ENCODE data around the gene MICALL2.

Gene MICALL2

DNA sequence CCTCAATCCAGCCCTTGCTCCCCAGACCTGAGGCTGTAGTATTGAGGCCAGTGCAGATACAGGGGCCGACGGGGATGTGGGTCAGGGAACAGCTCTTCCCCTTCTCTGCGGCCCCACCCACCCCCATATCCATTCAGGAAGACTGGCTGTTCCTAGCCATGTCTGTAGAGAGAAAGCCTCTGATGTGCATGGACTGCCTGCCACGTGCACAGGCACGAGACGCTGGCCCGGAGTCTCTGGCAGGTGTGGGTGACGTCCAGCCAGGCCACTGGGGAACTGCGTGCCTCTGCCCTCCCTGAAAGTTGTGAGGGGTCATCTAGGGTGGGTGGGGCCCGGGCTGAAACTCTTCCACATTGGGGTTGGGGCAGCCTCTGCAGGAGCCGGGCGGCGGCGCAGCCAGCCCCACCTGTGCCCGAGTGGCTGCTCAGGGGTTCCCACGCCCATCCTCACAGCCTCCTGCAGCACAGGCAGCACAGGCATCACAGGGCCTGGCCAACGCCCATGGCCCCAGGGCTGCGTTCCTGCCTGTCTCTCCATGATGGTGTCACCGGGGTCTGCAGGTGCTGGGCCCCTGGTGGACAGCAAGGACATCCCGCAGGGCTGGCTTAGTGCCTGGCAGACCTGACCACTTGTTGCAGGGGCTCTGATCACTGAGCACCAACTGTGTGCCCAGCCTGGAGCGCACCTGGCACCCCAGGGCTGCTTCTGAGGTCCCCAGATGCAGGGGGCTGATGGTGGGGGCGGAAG is 27.5 kb downstream of the MICALL2 start:
- DNase-seq, result no peak

DNA sequence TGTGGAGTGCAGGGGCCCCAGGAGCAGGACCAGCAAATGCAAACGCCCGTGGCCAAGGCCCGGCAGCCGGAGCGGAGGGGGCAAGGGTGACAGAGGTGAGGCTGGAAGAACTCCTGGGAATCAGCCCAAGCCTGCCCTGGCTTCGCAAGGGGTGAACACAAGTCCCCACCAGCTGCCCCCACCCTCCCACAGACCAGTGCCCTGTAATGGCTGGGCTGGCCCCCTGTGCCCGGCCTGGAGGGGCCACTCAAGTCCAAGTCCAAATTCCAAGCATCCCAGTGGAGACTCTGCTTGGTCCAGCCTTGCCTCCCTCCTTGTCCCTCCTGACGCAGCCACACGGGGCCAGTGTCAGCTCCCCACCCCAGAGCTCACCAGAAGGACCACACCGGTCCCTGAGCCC is 28.0 kb downstream of the MICALL2 start:
- DNase-seq, result no peak

DNA sequence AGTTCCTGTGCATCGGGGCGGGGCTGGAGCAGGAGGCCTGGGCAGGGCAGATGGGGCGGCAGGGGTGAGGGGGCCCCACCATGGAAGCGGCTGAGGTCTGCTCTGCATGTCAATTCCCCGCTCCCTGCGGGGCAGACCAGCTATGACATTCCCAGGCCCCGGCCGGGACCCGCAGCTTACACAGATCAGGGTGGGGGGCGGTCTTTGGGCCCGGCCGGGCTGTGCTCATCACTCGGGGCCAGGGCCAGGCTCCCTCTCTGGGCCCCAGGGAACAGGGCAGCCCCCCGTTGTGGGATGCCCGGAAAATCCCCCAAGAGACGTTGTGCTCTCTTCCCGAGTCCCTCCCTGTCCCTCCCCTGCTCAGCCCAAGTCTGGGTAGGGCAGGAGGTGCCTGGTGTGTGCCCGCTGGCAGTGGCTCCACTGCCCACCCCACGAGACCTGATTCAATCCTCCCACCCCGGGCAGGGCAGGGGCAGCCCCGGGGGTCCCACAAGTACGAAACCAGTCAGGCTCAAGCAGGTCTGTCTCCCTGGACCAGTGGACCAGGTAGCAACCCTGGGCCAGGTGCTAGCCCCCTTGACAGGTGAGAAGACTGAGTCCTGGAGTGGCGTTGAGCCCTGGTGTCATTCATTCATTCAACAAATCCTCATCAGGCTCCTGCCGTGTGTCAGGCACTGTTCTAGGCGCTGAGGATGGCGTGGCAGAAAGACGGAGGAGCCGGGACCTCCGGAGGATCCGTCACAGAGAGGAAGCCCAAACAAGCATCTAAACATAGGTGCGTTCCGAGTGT is 29.0 kb downstream of the MICALL2 start:
- DNase-seq, result no peak

DNA sequence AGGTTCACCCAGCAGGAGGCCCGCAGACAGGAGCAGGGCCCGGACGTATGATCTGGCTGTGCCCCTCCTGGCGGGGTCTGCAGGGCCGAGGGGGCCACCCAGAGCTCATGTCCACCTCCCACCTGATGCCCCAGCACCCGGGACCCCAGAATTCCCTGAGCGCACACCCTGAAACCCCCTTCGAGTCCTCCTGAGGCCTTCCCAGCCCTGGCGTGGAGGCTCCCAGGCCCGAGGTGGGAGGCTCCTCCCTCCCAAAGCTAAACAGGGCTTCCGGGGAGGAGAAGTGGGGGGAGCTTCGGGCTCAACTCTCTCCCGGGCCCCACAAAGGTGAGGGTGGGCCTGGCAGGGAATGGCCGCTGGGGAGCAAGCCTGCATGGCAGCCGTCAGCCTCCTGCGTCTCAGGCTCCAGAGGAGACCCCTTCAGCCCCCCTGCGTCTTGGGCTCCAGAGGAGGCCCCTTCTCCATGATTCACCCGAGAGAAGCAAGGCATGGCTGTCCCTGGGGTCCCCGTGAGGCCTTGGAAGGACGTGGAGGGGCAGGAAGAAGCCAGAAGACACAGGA is 30.2 kb downstream of the MICALL2 start:
- no peak for DNase-seq

DNA sequence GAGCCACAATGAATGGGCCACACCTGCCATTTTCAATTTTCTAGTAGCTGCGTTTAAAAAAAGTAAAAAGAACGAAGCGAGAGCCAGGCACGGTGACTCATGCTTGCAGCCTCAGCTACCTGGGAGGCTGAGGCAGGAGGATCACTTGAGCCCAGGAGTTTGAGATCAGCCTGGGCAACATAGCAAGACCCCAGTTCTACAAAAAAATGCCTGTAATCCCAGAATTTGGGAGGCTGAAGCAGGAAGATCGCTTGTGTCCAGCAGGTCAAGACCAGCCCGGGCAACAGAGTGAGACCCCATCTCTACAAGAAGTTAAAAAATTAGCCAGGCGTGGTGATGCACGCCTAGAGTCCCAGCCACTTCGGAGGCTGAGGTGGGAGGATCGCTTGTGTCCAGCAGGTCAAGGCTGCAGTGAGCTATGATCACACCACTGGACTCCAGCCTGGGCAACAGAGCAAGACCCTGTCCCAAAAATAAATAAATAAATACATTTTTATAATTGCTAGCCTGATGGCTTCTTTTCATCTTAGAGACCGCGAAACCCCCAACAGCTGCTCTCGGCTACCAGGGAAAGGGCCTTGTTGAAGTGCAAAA is 32.1 kb downstream of the MICALL2 start:
- no peak for DNase-seq

DNA sequence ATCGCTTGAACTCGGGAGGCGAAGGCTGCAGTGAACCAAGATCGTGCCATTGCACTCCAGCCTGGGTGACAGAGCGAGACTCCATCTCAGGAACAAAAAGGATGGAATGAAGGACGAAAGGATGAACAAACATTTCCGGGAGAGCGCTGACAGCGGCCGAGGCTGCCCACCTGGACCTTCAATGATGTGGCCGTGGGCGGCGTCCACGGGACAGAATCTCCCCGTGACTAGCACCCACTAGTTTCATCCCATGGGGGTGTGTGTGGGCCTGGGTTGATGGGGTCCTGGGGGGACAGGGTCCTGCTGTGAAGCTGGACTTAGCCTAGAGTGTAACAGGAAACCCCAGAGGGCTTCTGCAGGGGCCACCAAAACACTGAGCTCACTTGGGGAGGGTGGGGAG is 32.8 kb downstream of the MICALL2 start:
- no peak for DNase-seq

DNA sequence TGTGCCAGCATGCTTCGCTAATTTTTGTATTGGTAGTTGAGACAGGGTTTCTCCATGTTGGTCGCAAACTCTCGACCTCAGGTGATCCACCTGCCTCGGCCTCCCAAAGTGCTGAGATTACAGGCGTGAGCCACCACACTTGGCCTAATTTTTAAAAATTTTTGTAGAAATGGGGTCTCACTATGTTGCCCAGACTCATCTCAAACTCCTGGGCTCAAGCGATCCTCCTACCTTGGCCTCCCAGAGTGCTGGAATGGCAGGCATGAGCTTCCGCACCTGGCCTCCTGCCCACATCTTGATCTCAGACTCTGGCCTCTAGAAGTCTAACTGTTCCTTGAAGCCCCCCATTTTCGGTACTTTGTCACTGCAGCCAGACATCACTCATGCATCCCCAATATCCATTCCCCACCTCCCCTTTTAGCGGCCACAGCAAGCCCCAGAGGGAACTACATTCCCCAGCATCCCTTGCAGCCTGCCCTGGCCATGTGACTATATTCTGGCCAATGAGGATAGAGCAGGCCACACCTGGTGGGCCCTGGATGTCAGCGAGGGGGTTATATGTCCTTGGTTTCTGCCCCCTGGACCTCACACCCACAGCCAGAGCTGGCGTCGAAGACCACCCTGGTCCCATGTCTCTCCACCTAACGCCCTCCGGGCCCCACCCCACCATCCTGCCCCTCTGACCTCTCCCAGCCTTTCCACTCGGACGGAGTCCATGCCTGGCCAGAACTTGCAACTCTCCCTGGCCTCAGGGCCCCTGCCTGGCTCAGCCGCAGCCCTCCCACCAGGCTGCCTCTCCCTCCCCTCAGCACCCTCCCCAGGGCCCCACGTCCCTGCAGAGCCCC is 33.8 kb downstream of the MICALL2 start:
- peak; percentile 23 to 25 for DNase-seq

DNA sequence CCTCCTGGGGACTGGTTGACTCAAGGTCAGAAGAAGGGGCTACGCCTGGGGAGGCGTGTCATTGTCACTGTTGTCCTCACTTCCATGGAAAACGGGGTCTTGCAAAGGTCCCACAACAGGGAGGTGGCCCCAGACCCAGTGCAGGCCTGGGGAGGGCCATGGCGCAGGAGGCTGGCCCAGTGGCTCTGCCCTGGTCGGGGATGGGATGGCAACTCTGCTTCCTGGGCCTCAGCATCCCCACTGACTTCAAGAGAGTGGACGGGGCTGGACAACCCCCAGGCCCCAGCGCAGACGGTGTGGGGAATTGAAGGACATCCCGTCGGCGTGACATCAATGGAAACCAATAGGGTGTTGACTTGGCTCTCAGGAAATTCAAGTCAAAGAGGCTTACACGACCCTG is 35.2 kb downstream of the MICALL2 start:
- DNase-seq, result no peak

DNA sequence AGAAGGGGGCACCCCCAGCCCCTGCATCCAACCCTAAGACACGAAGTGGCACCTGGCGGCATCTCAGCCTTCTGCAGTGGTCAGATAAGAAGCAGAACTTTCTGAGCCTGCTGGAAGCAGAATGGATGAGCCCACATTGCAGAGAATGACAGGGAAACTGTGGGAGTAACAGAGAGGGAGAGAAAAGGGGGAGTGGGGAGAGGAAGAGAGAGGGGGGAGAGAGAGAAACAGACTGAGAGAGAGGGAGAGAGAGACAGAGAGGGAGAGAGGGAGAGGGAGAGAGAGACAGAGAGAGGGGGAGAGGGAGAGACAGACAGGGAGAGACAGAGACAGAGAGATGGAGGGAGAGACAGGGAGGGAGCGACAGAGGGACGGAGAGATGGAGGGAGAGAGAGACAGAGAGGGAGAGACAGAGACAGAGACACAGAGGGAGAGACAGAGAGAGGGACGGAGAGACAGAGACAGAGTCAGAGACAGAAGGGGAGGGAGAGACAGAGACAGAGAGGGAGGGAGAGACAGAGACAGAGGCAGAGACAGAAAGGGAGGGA is 35.9 kb downstream of the MICALL2 start:
- no peak for DNase-seq

DNA sequence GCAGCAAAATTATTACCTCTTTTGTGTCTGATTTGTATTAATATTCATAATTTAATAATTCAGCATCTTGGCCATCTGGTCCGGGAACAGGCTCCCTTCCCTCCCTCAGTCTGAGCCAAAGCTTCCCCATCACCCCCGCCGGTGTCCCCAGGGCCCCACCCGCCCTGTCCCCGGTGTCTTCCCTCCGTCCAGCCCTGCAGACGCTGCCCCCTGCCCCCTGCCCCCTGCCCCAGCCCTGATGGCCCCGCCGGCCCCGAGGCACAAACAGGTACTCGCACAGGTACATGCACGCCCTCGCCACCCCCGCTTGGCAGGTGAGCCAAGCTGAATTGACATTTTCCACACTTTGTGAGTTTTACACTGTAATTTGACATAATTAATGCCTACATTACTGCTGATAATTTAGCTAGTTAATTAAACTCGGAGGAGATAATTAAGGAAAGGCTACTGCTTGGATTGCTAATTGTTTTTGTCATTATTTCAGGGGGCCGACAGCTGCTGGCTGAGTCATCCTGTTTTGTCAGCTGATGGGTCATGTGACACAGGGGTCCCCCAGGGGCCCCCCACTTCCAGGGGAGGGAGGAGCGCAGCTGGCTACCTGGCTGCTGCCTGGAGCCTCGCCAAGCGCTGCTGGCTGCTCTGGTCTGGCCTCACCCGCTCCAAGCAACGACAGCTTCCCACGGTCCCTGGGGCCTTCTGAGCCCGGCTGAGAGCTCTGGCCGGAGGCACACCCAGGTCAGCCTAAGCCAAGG is 36.6 kb downstream of the MICALL2 start:
- DNase-seq, result peak in 1 of 2 experiments; percentile 45

DNA sequence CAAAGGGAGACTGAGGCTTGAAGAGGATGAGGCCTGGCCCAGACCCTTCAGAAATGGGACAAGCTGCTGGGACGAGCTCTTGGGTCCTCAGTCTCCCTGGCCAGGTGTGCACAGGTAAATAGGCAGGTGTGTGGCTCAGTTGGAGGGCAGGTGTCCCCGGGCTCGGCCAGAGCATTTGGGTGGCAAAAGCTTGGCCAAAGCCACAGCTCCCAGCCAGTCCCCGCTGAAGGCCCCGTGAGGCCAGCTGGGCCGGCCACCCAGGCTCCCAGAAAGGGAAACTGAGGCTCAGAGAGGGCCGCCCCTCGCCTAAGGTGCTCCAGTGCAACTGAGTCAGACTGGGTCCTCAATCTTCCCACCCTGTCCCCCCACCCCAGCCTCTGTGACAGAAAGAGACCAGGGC is 37.3 kb downstream of the MICALL2 start:
- no peak for DNase-seq

DNA sequence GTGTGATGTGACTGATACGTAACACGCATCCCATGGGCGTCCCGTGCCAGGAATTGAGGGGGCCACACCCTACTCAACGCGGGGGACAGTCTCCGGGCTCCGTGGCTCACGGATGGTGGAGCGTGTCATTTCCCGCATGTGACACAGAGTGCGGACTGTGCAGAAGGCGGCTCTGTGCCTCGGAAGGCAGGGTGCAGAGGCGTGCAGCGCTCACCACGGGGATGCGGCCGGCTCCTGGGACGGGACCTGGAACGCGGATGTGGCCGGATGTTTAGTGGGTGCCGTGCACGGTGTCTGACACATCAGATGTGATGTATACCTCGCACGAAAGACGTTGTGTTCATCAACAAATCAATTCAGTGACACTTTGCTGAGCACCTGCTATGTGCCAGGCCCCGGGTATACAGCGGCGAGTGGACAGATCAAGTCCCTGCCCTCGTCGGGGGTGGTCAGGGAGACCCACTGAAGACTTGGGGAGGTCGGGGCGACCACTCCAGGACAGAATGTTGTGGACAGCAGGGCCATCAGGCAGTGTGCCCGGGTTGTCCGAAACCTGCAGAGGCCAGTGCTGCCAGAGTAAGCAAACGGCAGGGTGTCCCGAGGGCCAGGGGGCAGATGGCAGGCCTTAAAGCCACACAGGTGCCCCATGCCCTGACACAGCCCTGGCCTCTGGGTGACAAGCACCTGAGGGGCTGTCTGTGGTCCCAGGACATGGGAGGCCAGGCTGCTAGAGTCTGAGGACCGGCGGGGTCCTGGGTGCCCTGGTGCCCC is 38.1 kb downstream of the MICALL2 start:
- no peak for DNase-seq

DNA sequence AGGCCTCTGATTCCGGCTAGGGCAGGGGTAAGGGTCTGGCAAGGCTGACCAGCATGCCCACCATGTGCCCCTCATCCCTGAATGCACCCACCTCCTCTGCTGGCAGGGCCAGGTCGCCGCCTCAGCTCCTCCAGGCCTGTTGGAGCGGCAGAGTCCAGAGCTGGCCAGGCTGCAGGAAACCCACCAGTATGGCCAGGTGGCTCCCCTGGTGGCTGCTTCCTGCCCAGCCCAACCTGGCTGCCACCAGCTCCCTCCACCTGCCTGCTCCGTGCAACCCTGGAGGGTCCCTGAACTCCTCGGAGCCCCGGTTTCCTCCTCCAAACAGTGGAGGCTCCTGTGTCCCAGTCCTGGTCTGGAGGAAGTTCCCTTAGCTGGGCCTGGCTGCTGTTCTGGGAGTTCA is 39.6 kb downstream of the MICALL2 start:
- no peak for DNase-seq

DNA sequence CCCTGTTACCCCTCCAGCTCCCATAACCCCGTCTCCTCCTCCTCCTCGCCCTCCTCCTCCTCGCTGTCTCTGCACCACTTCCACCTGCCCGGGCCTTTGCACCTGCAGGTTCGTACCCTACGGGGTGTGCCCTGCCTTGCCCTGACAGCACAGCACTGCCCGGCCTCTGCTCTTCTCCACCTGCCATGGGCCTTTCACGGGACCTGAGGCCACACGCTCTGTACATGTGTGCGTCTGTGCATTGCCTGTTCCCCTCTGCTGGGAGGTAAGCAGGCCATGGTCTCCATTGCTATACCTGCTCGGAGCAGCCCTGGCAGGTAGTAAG is 40.0 kb downstream of the MICALL2 start:
- DNase-seq, result no peak

DNA sequence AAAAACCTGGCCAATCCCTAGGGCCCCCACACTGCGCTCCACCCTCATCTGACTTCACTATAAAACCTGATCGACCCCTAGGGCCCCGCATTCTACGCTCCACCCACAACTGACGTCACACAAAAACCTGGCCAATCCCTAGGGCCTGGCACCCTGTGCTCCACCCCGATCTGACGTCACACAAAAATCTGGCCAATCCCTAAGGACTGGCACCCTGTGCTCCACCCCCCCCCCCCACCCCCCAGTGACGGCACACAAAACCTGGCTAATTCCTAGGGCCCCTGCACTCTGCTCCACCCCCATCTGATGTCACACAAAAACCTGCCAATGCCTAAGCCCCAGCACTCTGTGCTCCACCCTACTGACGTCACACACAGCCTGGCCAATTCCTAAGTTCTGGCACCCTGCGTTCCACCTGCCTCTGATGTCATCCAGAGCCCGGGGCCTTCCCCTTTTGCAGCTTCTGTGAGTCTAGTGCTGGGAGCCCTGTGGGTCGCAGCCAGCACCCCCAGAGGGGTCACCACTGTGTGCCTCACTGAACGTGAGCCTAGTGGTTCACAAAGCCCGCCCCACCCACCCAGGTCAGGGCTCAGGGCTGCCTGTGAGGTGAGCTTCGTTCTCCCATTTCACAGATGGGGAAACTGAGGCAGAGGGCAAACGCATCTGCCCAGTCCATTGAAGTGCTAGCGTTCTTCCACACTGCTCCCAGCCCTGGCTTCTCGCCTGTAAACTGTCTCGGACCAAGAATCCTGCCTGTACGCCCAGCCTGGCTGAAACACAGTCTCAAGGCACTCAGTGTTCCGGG is 40.6 kb downstream of the MICALL2 start:
- peak; percentile 87 to 90 for DNase-seq

DNA sequence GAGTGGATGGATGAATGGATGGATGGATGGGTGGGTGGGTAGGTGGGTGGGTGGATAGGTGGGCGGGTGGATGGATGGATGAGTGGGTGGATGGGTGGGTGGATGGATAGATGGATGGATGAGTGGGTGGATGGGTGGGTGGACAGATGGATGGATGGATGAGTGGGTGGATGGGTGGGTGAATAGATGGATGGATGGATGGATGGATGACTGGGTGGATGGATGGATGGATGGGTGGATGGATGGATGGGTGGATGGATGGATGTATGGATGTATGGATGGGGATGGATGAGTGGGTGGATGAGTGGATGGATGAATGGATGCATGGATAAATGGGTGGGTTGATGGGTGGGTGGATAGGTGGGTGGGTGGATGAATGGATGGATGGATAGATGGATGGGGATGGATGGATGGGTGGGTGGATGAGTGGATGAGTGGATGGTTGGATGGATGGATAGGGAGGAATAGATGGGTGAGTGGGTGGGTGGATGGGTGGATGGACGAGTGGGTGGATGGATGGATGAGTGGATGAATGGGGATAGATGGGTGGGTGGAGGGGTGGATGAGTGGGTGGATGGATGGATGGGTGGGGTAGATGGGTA is 43.8 kb downstream of the MICALL2 start:
- DNase-seq, result no peak

DNA sequence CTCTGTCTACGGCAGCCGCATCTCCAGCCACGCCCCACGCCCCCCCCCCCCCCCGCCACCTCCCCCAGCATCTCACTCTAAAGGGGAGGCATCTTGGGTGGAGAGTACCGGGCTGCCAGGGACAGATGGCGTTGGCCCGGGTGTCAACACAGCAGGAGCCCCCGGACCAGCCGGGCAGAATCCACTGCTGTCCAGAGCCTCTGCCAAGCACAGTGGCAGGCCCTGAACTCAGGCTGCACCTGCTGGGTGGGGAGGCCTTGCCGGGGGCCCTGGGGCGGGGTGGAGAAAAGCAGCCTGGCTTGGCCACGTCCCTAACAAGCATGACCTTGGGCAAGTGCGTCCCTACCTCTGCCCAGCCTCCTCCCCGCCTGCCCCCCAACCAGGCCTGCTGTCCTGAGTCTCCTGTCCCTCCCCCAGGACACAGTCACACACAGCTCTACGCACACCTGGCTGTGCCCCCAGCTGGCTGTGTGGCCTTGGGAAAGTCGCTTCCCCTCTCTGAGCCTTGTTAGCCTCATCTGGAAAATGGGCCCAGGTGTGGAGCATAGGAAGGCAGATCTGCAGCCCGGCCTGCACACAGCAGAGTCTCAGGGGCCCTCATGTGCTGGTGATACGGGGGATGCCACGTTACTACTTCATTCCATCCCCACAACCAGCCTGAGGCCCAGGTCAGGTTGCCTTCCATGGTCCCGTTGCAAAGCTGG is 45.2 kb downstream of the MICALL2 start:
- DNase-seq, result peak in 1 of 2 experiments; percentile 52

DNA sequence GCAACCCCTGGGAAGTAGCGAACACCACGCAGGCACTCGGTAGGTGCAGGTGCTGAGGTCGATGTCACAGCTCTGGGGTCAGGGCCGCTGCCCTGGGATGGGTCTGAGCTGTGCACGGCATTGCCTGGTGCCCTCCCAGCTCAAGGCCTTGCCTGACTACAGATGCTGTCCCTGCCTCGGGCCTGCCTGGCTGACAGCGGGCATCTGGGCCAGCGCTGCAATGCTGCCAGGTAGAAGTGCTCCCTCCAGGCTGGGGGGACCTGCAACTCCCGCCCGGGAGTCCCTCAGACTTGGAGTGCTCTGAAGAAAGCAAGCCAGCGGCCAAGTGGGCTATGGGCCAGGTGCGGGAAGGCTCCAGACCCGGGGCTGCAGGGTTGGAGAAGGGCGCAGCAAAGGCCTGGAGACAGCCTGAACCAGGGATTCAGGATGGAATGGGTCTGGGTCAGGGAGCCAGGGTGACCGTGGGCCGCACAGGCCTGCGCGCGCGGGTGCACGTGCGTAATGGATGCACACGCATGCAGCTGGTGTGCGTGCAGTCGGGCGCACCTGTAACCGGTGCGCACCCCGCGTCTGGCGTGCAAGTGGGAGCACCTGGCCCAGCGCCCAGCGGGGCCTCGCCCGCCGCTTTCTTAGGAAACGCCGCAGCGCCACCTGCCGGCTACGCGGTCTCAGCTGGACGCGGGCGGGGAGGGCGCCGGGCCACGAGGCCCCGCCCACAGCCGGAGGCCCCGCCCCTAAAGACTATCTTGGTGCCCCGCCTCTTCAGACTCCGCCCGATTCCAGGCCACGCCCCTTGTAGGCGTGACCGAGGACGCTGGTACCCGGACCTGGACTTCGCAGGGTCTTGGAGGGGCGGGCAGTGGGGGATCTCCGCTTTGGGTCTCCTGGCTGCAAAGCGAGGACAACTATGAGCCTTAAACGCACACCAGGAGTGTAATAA is 46.7 kb downstream of the MICALL2 start:
- peak; percentile 85 to 92 for DNase-seq

All from SHP77 (cell line).